Measurements from ENCODE around the gene RPUSD3.
"Not testable (repeated sequence)": the region's sequence is repeated elsewhere in the genome, so short reads cannot be mapped to it uniquely, and the experiment has no call there.

RPUSD3 gene, protein sequence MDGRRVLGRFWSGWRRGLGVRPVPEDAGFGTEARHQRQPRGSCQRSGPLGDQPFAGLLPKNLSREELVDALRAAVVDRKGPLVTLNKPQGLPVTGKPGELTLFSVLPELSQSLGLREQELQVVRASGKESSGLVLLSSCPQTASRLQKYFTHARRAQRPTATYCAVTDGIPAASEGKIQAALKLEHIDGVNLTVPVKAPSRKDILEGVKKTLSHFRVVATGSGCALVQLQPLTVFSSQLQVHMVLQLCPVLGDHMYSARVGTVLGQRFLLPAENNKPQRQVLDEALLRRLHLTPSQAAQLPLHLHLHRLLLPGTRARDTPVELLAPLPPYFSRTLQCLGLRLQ

DNA sequence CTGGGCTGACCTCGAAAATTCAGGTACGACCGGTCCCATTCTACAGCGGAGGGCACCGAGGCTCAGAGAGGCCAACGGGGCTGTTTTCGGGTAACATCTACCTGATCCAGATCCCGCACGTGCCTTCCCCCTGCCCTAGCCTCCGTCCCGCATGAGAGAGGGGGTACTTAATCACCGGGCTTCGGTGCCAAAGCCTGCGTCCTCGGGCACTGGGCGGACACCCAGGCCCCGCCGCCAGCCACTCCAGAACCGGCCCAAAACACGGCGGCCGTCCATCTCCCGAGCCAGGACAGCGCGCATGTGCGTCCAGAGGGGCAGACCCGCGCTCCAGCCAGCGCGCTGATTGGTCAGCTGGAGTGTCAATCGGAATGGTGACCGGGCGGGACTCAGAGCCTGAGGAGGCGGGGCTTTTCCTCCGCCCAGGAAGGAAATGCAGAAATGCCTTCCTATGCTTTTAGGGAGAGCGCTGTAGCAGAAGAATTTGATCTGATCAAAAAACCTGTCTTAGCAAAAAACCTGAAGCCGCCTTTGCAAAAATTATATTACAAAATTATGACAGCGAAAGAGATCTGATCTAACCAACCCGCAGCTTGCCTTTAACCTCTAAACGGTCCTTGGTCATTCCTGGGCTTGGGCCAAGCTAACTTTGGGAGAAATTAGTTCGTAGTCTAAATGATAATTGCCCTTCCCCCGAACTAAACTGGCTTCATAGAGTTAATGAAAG, at the start of gene RPUSD3:
TSS of gene RPUSD3 (minus strand) at position 294 of the 724 bp plus-strand sequence. CDS start at position 276, 18 bp downstream.
- DNase-seq = peak; percentile 73

DNA sequence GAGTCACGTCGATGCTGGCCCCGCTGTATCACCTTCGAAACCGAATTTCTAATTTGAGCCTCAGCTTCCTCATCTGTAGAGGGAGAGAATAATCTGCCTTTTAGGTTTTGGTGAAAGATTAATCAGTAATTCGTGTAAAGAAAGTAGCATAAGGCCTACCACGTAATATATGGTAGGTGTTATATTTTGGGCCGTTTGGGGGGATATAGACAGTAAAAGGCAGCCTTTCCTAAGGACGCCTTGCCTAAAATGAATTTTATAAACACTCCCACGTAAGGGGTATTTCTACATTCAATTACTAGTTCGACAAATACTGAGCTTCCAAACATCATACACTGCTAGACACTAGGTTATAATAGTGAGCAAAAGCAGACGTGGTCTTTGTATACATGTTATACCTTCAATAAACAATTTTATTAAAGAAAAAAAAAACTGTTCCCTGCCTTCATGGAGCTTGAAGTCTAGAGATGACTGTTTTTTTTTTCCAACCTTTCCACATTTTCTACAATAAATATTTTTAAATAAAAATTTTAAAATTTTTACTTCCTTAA, 47.3 kb upstream of the RPUSD3 start:
- DNase-seq = no peak

DNA sequence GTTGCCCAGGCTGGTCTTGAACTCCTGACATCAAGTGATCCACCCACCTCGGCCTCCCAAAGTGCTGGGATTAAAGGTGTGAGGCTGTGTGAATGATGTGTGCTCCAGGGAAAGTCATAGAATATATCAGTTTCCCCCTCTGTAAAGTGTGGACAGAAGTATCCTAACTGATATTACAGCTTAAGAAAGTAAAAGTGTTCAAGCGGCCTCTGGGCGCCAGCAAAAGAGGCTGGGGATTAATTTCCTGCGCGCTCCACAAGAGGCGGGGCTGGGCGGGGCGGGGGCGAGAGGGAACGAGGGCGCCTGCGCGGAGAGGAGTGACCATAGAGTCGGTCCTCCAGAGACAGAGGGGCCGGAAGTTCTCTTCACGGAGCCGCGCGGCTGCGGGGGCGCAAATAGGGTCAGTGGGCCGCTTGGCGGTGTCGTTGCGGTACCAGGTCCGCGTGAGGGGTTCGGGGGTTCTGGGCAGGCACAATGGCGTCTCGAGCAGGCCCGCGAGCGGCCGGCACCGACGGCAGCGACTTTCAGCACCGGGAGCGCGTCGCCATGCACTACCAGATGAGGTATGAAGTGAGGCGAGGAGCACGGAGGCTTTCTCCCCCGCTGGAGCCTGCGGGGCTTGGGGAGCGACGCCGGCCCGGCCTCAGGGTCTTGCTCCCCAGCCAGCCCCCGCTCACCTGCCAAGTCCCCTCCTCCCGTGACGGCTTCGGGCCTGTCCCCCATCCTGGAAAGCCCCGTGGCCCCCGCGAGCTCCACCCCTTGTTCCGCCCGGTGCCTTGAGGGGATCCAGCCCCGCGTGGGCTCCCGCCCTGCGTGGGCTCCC, 46.7 kb upstream of the RPUSD3 start, which contains the start of gene JAGN1:
TSS of gene JAGN1 (plus strand) at position 362 of the 823 bp plus-strand sequence. CDS start at position 475, 113 bp downstream.
- peak; percentile 60 for DNase-seq

DNA sequence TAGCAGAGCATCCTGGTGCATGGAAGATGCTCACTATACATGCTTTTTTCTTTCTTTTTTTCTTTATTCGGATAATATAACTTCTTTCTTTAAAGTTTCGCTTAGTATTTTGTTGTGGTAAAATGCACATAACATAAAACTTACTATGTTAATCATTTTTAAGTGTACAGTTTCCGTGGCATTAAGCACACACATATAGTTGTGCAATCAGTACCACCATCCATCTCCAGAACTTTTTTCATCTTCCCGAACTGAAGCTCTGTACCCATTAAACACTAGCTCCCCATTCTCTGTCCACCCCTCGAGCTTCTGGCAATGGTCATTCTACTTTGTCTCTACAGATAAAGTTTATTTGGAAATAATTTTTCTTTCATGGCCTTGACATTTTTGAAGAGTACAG, 45.6 kb upstream of the RPUSD3 start:
- DNase-seq = no peak

DNA sequence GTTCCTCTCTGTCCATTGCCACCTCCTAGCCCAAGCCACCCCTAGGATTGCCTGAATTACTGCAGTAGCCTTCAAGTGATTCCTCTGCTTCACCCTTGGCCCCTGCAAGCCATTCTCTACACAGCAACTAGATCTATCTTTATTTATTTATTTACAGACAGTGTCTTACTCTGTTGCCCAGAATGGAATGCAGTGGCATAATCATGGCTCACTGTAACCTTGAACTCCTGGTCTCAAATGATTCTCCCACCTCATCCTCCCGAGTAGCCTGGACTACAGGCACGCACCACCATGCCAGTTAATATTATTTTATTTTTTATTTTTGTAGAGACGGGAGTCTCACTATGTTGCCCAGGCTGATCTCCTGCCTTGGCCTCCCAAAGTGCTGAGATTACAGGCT, 44.7 kb upstream of the RPUSD3 start:
- DNase-seq = no peak

DNA sequence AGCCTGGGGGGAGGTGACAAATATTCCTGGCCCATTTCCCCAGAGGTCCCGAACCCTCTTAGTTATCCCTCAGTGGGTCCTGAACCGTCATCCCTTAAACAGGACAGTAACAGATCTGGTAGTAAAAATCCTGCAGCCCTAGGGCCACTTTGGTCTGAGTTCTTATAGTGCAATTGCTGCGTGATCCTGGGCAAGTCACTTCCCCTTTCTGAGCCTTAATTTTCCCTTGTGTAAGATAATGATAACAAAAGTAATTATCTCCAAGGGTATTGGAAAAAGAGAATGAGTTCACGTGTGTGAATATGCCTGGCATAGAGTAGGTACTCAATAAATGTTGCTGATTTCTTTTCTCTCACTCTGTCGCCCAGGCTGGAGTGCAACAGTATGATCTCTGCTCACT, 43.7 kb upstream of the RPUSD3 start:
- DNase-seq = no peak

DNA sequence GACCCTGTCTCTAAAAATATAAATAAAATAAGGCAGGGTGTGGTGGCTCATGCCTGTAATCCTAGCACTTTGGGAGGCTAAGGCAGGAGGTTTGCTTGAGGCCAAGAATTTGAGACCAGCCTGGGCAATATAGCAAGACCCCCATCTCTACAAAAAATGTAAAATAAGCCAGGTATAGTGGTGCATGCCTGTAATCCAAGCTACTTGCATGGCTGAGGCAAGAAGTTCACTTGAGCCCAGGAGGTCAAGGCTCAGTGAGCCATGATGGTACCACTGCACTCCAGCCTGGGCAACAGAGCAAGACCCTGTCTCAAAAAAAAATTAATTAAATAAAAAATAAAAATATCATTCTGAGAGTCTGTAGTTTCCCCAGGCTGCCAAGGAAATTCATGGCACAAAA, 42.5 kb upstream of the RPUSD3 start:
- no peak for DNase-seq

DNA sequence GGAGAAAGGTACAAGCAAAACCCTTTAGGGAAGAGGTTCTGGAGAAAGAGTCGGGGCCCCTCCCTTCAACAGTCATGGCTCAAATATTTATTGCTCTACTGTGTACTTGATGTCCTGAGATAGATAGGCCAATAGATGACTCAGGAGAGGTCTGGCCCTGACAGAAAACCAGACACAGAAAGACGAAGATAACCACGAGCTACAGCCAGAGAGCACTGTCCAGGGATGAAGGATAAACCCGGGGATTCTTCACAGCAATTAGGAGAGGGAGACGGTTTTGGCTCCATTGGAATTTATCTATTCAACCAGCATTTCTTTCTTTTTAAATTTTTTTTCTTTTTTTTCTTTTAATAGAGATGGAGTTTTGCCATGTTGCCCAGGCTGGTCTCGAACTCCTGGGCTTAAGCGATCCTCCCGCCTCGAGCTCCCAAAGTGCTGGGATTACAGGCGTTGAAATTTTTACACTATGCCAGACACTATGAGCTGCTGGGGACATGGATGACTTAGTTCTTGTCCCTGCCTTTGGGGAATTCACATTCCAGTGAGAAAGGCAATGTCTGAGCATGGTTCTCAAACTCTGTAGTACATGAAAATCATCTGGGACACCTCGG, 40.9 kb upstream of the RPUSD3 start:
- DNase-seq = no peak

DNA sequence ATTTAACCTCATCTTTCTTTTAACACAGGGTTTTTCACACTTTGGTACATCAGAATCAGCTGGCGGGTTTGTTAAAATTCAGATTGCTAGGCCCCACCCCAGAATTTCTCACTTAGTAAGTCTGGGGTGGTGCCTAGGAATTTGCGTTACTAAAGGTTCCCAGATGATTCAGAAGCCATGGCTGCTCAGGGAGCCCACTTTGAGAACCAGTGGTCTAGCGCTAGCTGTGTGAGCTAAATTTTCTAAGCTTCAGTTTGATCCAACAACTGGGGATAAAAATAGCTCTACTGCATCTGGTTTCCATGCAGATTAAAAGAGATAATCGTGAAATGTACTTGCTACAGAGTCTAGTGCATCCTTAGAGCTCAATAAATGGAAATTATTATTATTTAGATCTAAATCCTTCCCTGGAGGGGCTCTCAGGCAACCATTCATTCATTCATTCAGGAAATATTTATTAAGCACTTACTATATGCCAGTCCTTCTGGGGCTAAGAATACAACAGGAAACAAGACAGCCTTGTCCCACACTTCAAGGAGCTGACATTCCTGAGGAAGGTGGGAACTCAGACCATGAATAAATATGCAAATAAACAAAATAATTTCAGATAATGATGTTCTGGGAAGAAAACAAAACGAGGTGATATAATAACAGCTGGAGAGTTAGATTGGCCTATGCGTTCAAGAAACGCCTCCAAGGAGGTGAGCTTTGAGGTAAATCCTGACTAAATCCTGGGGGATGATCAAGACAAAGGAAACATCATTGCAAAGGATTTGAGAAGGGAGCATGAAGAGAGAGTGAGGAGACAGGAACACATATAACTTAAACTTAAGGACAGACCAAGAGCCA, 40.1 kb upstream of the RPUSD3 start:
- DNase-seq = no peak

DNA sequence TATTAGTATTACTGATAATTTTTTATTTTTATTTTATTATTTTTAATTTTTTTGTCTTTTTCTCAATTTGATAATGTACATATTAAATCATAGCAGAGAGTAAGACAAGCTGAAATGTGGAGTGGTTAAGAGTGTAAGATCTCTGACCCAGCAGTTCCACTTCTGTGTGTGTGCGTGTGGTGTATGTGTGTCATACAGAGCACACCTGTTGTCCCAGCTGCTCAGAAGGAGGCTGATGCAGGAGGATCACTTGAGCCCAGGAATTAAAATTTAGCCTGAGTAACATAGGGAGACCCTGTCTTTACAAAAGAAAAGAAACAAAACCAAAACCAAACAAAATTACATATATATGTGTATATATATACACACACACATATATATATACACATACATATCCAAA, 37.6 kb upstream of the RPUSD3 start:
- no peak for DNase-seq

DNA sequence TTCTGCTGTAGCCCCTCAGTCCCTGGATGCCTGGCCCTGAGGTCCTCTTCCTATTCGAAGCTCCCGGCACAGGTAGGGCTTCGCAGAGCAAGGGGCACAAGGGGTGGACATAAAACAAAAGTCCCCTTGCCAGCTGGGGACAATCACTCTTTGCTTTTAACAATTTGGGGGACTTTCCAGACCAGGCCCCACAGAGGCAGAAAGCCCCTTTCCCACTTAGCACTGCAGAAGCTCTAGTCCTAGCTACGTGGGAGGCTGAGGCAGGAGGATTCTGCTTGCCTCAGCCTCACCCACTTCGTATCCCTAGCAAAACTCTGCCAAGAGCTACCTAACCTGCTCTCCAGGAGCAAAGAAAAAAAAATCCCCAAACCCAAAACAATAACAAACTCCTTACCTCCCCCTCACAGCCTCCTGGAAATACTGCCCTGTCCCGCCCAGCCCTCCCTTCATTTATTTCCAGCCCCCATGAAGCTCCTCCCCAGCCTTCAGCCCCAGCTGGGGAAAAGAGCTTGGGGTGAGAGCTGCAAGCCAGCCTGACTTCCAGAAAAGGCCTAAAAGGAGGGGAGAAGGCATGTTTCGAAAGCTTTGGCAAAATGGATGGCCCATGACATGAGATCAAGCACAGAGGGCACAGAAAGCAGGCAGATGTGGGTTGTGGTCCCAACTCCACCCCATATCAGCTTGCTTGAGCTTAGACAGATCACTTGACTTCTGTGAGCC, 36.2 kb upstream of the RPUSD3 start, which contains the start of gene CIDEC:
TSS of gene CIDEC (minus strand) at position 424 of the 720 bp plus-strand sequence. CDS start 1,767 bp downstream, outside the sequence.
- DNase-seq = no peak

DNA sequence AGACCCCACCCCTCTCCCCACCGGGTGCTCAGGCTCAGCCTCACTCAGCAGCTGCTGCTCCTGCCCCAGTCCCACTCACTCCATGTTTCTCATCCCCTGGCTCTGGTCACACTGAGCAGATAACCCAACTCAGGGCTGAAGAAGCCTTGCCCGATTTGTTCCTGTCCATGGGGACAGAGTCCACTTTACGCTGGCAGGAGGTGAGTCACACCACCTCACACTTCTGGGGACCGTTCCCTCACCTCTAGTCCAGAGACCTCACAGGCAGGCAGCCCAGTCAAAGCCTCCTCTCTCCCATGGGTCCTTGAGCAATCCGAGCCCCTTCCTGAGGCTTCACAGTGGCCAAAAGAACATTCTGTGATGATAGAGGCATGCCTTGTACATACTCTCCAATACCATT, 34.9 kb upstream of the RPUSD3 start:
- DNase-seq = no peak

DNA sequence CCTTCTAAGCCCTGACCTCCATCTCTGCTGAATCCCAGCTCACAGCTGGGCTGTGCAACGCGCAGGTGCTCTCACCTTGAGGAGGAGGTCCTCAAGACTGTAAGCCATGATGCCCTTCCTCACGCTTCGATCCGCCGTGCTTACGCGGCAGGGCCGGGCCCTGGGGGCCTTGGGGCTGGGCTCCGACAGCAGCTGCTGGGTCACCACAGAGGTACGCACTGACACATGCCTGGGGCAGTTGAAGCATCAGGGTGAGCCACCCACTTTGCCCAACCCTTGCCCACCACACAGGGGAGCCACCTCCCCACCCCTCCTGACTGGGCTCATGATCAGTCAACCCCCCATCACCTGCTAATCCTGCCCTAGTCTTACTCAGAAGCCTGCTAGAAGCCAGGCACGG, 33.2 kb upstream of the RPUSD3 start:
- no peak for DNase-seq

DNA sequence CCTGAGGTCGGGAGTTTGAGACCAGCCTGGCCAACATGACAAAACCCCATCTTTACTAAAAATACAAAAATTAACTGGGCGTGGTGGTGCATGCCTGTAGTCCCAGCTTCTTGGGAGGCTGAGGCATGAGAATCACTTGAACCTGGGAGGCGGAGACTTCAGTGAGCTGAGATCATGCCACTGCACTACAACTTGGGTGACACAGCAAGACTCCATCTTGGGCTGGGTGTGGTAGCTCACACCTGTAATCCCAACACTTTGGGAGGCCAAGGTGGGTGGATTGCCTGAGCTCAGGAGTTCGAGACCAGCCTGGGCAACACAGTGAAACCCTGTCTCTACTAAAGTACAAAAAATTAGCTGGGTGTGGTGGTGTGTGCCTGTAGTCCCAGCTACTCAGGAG, 32.4 kb upstream of the RPUSD3 start:
- not testable (repeated sequence) for DNase-seq

DNA sequence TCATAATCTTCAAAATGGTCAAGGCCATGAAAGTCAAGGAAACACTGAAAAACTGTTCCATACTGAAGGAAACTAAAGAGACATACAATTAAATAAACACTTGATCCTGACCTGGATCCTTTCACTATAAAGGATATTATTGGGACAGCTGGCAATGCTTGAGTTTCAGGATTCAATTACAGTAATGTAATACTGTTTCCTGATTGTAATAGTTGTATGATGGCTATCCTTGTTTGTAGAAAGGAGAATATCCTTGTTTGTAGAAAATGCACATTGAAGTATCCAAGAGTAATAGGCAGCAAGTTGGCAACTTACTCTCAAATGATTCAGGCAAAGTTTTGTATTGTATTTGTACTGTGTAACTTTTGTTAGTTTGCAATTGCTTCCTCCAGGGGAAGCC, 31.6 kb upstream of the RPUSD3 start:
- no peak for DNase-seq

DNA sequence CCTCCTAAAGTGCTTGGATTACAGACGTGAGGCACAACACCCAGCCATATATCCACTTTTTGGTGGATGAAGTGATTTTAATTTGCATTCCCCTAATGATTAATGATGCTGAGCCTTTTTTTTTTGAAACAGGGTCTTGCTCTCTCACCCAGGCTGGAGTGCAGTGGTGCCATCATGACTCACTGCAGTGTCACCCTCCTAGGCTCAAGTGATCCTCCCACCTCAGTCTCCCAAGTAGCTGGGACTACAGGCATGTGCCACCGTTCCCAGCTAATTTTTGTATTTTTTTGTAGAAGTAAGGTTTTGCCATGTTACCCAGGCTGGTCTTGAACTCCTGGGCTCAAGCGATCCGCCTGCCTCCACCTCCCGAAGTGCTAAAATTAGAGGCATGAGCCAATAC, 28.3 kb upstream of the RPUSD3 start:
- DNase-seq = not testable (repeated sequence)

DNA sequence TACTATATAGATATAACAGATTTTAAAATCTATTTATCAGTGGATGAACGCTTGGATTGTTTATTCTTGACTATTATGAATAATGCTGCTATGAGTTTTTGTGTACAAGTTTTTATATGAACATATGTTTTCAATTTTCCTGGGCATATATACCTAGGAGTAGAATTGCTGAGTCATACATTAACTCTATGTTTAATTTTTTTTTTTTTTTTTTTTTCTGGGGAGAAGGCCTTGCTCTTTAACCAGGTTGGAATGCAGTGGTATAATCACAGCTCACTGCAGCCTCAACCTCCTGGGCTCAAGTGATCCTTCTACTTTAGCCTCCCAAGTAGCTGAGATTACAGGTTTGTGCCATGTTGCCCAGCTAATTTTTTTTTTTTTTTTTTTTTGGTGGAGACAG, 27.2 kb upstream of the RPUSD3 start:
- no peak for DNase-seq

DNA sequence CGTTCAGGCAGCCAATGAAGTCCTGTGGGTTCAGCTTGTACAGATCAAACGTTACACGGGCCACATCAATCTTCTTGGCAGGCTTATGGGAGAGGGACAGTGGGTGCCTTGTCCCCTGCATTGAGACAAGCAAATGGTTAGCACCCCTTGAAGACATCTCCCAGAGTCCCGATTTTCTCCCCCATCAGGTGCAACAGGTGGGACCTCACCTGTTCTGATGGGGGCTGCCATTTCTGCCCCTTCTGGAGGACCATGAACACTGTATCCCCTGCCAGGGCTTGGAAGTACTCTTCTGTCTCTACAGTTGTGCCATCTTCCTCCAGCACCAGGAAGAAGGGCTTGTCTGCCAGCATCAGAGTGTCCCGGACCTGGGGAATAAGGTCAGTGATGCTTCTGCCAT, 26.1 kb upstream of the RPUSD3 start:
- DNase-seq = no peak

DNA sequence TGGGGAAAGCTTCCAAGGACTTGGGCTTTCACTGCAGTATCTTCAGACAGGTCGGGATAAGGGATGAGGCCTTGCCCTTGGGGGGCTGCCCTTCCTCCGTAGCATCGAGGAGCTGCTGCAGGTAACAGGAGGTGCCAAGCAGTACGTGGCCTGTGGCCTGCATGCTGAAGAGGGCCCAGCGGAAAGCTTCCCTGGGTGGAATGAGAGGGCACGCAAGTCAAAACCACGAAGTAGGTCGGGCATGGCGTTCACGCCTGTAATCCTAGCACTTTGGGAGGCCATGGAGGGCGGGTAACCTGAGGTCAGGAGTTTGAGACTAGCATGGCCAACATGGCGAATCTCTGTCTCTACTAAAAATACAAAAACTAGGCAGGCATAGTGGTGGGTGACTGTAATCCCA, 23.3 kb upstream of the RPUSD3 start:
- DNase-seq = no peak

DNA sequence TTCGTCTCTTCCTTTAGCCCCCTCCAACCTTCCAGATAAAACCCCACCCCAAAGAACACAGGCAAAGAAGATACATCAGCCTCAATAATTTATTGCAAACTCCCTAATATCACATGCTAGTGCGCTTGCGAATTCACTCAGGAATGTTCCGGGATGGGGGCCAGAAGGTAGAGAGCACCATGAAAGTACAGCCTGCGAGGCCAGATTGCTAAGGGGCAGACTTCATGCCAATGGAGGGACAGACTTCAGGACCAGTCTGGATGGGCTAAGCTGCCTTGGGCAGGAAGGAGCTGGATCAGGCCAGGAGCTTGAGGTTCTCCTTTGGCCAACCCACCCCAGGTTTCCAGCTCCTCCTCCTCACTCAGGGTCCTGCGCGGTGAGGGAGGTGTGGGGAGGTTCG, 22.8 kb upstream of the RPUSD3 start:
- no peak for DNase-seq

DNA sequence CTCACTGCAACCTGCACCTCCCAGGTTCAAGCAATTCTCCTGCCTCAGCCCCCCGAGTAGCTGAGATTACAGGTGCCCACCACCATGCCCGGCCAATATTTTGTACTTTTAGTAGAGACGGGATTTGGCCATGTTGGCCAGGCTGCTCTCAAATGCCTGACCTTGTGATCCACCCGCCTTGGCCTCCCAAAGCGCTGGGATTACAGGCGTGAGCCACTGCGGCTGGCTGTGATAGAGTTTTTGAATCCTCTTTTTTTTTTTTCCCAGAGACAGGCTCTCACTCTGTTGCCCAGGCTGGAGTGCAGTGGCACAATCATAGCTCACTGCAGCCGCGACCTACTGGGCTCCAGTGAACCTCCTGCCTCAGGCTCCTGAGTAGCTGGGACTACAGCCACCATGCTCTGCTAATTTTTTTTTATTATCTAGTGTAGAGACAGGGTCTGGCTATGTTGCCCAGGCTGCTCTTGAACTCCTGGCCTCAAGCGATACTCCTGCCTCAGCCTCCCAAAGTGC, 21.4 kb upstream of the RPUSD3 start:
- not testable (repeated sequence) for DNase-seq
